GM19438 (cell line): ENCODE data around the gene FLG.
"Not testable (repeated sequence)": the region's sequence is repeated elsewhere in the genome, so short reads cannot be mapped to it uniquely, and the experiment has no call there.

Experiments
- ATAC-seq: cut with Tn5 transposase; IDR thresholded peaks from one replicate; pipeline ENCODE4 v1.9.1; 2021; ENCODE audit warnings: low read depth; ENCODE audit not compliant: unreplicated experiment

FLG gene

GRCh38 chr1:152303139-152303872 is 21.7 kb downstream of the FLG start:
- not testable (repeated sequence) for ATAC-seq

GRCh38 chr1:152256394-152256793 is 68.6 kb downstream of the FLG start:
- ATAC-seq = not testable (repeated sequence)
